GM19468 (cell line): ENCODE data around the gene DCUN1D3.

ENCODE experiments used
- ATAC-seq: cut with Tn5 transposase; IDR thresholded peaks from one replicate; pipeline ENCODE4 v1.9.1; 2021; ENCODE audit warnings: mild to moderate bottlenecking, moderate library complexity, moderate number of reproducible peaks; ENCODE audit not compliant: unreplicated experiment; ENCODE audit errors: extremely low read depth

The DCUN1D3 gene

GRCh38 chr16:20897253-20897897 lies 2.8 kb downstream of the DCUN1D3 start:
- ATAC-seq: no peak

- no peak for ATAC-seq
Observed at GRCh38 chr16:20894388-20894787, 5.8 kb downstream of the DCUN1D3 start.

- no peak for ATAC-seq
Observed at GRCh38 chr16:20889625-20890275, 10.4 kb downstream of the DCUN1D3 start.

- ATAC-seq: no peak
Observed at GRCh38 chr16:20887207-20887606, 13.0 kb downstream of the DCUN1D3 start.

- ATAC-seq: no peak
Observed at GRCh38 chr16:20886320-20886719, 13.8 kb downstream of the DCUN1D3 start.

GRCh38 chr16:20884240-20884556 lies 16.0 kb downstream of the DCUN1D3 start:
- ATAC-seq: no peak

GRCh38 chr16:20883554-20884239 lies 16.5 kb downstream of the DCUN1D3 start:
- ATAC-seq: no peak

GRCh38 chr16:20881503-20881878 lies 18.7 kb downstream of the DCUN1D3 start:
- ATAC-seq: no peak

- no peak for ATAC-seq
Observed at GRCh38 chr16:20880867-20881502, 19.2 kb downstream of the DCUN1D3 start.

GRCh38 chr16:20879175-20880040 lies 20.8 kb downstream of the DCUN1D3 start:
- no peak for ATAC-seq

- ATAC-seq: no peak
Observed at GRCh38 chr16:20878682-20879147, 21.4 kb downstream of the DCUN1D3 start.

- ATAC-seq: no peak
Observed at GRCh38 chr16:20875355-20875650, 24.9 kb downstream of the DCUN1D3 start.

GRCh38 chr16:20874088-20874581 lies 26.0 kb downstream of the DCUN1D3 start:
- ATAC-seq: no peak

GRCh38 chr16:20873331-20873730 lies 26.8 kb downstream of the DCUN1D3 start:
- no peak for ATAC-seq

GRCh38 chr16:20871941-20872815 lies 28.0 kb downstream of the DCUN1D3 start:
- no peak for ATAC-seq

GRCh38 chr16:20871258-20871657 lies 28.9 kb downstream of the DCUN1D3 start:
- no peak for ATAC-seq

GRCh38 chr16:20870122-20870820 lies 29.9 kb downstream of the DCUN1D3 start:
- no peak for ATAC-seq

- ATAC-seq: no peak
Observed at GRCh38 chr16:20868890-20869289, 31.3 kb downstream of the DCUN1D3 start.

- no peak for ATAC-seq
Observed at GRCh38 chr16:20867585-20867984, 32.6 kb downstream of the DCUN1D3 start.
